ENCODE measurements around the gene PRICKLE2.

PRICKLE2 gene

GRCh38 chr3:64238971-64239667, 13.9 kb upstream of the PRICKLE2 start:
- TF ChIP-seq GATA2 (IDR thresholded peaks at IDR 0.05; ENCODE audit: low read depth, low read length) = no peak
- no peak for TF ChIP-seq GATA3 (IDR thresholded peaks at IDR 0.05; ENCODE audit: low read depth, low read length)

- TF ChIP-seq GATA3 (IDR thresholded peaks at IDR 0.05; ENCODE audit: low read depth, low read length) (no peak), GATA2 (IDR thresholded peaks at IDR 0.05; ENCODE audit: low read depth, low read length) (no peak)
Measured at GRCh38 chr3:64237083-64237482, 11.8 kb upstream of the PRICKLE2 start.

GRCh38 chr3:64235605-64236004, 10.3 kb upstream of the PRICKLE2 start:
- no peak for TF ChIP-seq GATA2 (IDR thresholded peaks at IDR 0.05; ENCODE audit: low read depth, low read length)
- no peak for TF ChIP-seq GATA3 (IDR thresholded peaks at IDR 0.05; ENCODE audit: low read depth, low read length)

- TF ChIP-seq GATA2 (IDR thresholded peaks at IDR 0.05; ENCODE audit: low read depth, low read length) (no peak), GATA3 (IDR thresholded peaks at IDR 0.05; ENCODE audit: low read depth, low read length) (no peak)
Measured at GRCh38 chr3:64234571-64234970, 9.3 kb upstream of the PRICKLE2 start.

- no peak for TF ChIP-seq GATA2 (IDR thresholded peaks at IDR 0.05; ENCODE audit: low read depth, low read length)
- TF ChIP-seq GATA3 (IDR thresholded peaks at IDR 0.05; ENCODE audit: low read depth, low read length) = no peak
Measured at GRCh38 chr3:64232821-64233220, 7.6 kb upstream of the PRICKLE2 start.

- TF ChIP-seq GATA3 (IDR thresholded peaks at IDR 0.05; ENCODE audit: low read depth, low read length) (no peak), GATA2 (IDR thresholded peaks at IDR 0.05; ENCODE audit: low read depth, low read length) (no peak)
Measured at GRCh38 chr3:64229903-64230302, 4.6 kb upstream of the PRICKLE2 start.

- TF ChIP-seq GATA3 (IDR thresholded peaks at IDR 0.05; ENCODE audit: low read depth, low read length) (no peak), GATA2 (IDR thresholded peaks at IDR 0.05; ENCODE audit: low read depth, low read length) (no peak)
Measured at GRCh38 chr3:64228110-64228509, 2.8 kb upstream of the PRICKLE2 start.

- TF ChIP-seq GATA3 (IDR thresholded peaks at IDR 0.05; ENCODE audit: low read depth, low read length) = no peak
- TF ChIP-seq GATA2 (IDR thresholded peaks at IDR 0.05; ENCODE audit: low read depth, low read length) = no peak
Measured at GRCh38 chr3:64226730-64227129, 1.5 kb upstream of the PRICKLE2 start.

- no peak for TF ChIP-seq GATA2 (IDR thresholded peaks at IDR 0.05; ENCODE audit: low read depth, low read length)
- no peak for TF ChIP-seq GATA3 (IDR thresholded peaks at IDR 0.05; ENCODE audit: low read depth, low read length)
Measured at GRCh38 chr3:64225695-64226499, 631 bp upstream of the PRICKLE2 start.

GRCh38 chr3:64223791-64224745, 1.2 kb downstream of the PRICKLE2 start:
- TF ChIP-seq GATA2 (IDR thresholded peaks at IDR 0.05; ENCODE audit: low read depth, low read length) = no peak
- no peak for TF ChIP-seq GATA3 (IDR thresholded peaks at IDR 0.05; ENCODE audit: low read depth, low read length)

GRCh38 chr3:64222501-64223111, 2.7 kb downstream of the PRICKLE2 start:
- TF ChIP-seq GATA2 (IDR thresholded peaks at IDR 0.05; ENCODE audit: low read depth, low read length) (no peak), GATA3 (IDR thresholded peaks at IDR 0.05; ENCODE audit: low read depth, low read length) (no peak)

GRCh38 chr3:64221571-64222257, 3.6 kb downstream of the PRICKLE2 start:
- TF ChIP-seq GATA3 (IDR thresholded peaks at IDR 0.05; ENCODE audit: low read depth, low read length) (no peak), GATA2 (IDR thresholded peaks at IDR 0.05; ENCODE audit: low read depth, low read length) (no peak)
